K562 (cell line): Measurements from ENCODE around the gene ARAF. TPM values are rescaled to one million over a fixed set of nuclear protein-coding genes. Genes with fewer than 3 reads are reported as not detected.
A peak's percentile ranks its signal among the peaks of the same experiment; 100 is the strongest.

ENCODE experiments used
- CBFA2T3 ChIP-seq: fragments of 450-650 bp; IDR thresholded peaks from 2 replicates; pipeline ENCODE4 v1.6.1; 2017
- CLOCK ChIP-seq: fragments of 250-450 bp; sonication (Bioruptor Pico); IDR thresholded peaks from 2 replicates; pipeline ENCODE4 v1.4.0; 2020; ENCODE audit warnings: mild to moderate bottlenecking, moderate library complexity, borderline replicate concordance
- EZH2 ChIP-seq: IDR thresholded peaks from 2 replicates; pipeline ENCODE4 v1.6.1; 2012; ENCODE audit warnings: low read depth, mild to moderate bottlenecking, inconsistent platforms, low read length, borderline replicate concordance
- FOS ChIP-seq: IDR thresholded peaks from 3 replicates; pipeline ENCODE4 v1.6.1; 2011; ENCODE audit not compliant: insufficient read length; ENCODE audit errors: extremely low read depth
- MCM2 ChIP-seq: fragments of 450-650 bp; IDR thresholded peaks from 2 replicates; pipeline ENCODE4 v1.6.1; 2017; ENCODE audit warnings: low read depth, mild to moderate bottlenecking
- NFE2L1 ChIP-seq: fragments of 450-650 bp; IDR thresholded peaks from 2 replicates; pipeline ENCODE4 v1.6.1; 2016; ENCODE audit warnings: missing genetic modification characterization, low read depth, mild to moderate bottlenecking, missing compliant biosample characterization, moderate library complexity, borderline replicate concordance
- NR2C2 ChIP-seq, 2 experiments: fragments of 200-800 bp in 1 of 2; sonication (Bioruptor generic) in 1 of 2; sonication (generic) in 1 of 2; formaldehyde crosslinking in 1 of 2; IDR thresholded peaks; 2 replicates each; pipeline versions ENCODE4 v1.6.1 to v1.8.0; 2016 to 2022; ENCODE audit warnings: mild to moderate bottlenecking in 1 of 2, missing compliant biosample characterization in 1 of 2, missing genetic modification characterization in 1 of 2, missing genetic modification reagents in 1 of 2
- PML ChIP-seq: IDR thresholded peaks from 2 replicates; pipeline ENCODE4 v1.6.1; 2012; ENCODE audit warnings: low read length, inconsistent platforms
- RBM25 ChIP-seq: fragments of 200-400 bp; formaldehyde crosslinking; IDR thresholded peaks from 2 replicates; pipeline ENCODE4 v1.6.1; 2018; ENCODE audit warnings: low read length, low read depth, moderate library complexity; ENCODE audit not compliant: severe bottlenecking
- TRIM25 ChIP-seq: fragments of 450-650 bp; IDR thresholded peaks from 2 replicates; pipeline ENCODE4 v1.7.0; 2016; ENCODE audit warnings: borderline replicate concordance
- YY1 ChIP-seq, 3 experiments: IDR thresholded peaks; 2 replicates each; pipeline ENCODE4 v1.6.1; 2011; ENCODE audit warnings: low read length in 2 of 3, mild to moderate bottlenecking in 2 of 3, moderate library complexity in 2 of 3, borderline replicate concordance in 1 of 3, control low read depth in 1 of 3, low read depth in 1 of 3; ENCODE audit not compliant: insufficient read depth in 3 of 3, insufficient replicate concordance in 2 of 3, control insufficient read depth in 1 of 3, insufficient read length in 1 of 3; ENCODE audit errors: extremely low read depth in 1 of 3
- ZNF253 ChIP-seq: fragments of 250-450 bp; sonication (Bioruptor Pico); conservative IDR thresholded peaks from 2 replicates; pipeline ENCODE4 v1.6.1; 2021; ENCODE audit warnings: mild to moderate bottlenecking
- ZNF589 ChIP-seq: fragments of 200-800 bp; sonication (Bioruptor generic); IDR thresholded peaks from 2 replicates; pipeline ENCODE4 v1.6.1; 2016; ENCODE audit warnings: low read depth, missing genetic modification characterization, missing compliant biosample characterization
- polyA plus RNA-seq, 8 experiments: library from polyadenylated mRNA; depleted of rRNA in 4 of 8; stranded (reverse) in 5 of 8; unstranded in 3 of 8; fragments of >200 nt; fragmentation: Nextera tagmentation in 2 of 8; fragmentation: Illumina TruSeq in 1 of 8; extraction: Ambion mirVana in 2 of 8; extraction: Trizol in 1 of 8; gene quantifications; 2 replicates each; pipeline versions ENCODE4 v1.2.1 to v1.2.3, GENCODE V29; 2011 to 2014; ENCODE audit warnings: inconsistent platforms in 1 of 8, missing spikeins in 1 of 8
- total RNA-seq, 7 experiments: library from RNA; depleted of rRNA in 6 of 7; stranded (reverse); fragments of >200 nt in 6 of 7; fragmentation: Illumina TruSeq in 2 of 7; extraction: Trizol in 2 of 7; gene quantifications; 2 replicates each; pipeline versions ENCODE4 v1.2.1 to v1.2.3, GENCODE V29; 2011 to 2021; ENCODE audit warnings: low replicate concordance in 1 of 7

ARAF gene
- total and polyA plus RNA-seq, 9 of the 15 experiments (the other 6 are each of a cell fraction or from before 2014, with no cell fraction given), result 5.5 to 70.0 (median 29.4) TPM

GRCh38 chrX:47540754-47541538 is 20.1 kb upstream of the ARAF start (continued):
- TF ChIP-seq NR2C2 (CRISPR knock-in tag; IDR thresholded peaks at IDR 0.05) (no peak), NR2C2 (tag; IDR thresholded peaks at IDR 0.05) (no peak), NFE2L1 (no peak), MCM2 (no peak), ZNF253 (CRISPR knock-in tag) (no peak), CBFA2T3 (no peak; the same call in 1 of the 2 replicates), EZH2 (no peak), FOS (no peak), RBM25 (no peak), YY1 (IDR thresholded peaks at IDR 0.05; ENCODE audit: borderline replicate concordance in 1 of 3, control insufficient read depth in 1 of 3, extremely low read depth in 1 of 3, insufficient read depth in 3 of 3, insufficient read length in 1 of 3, insufficient replicate concordance in 2 of 3, low read depth in 1 of 3, low read length in 2 of 3) (peak in 1 of 3 experiments; percentile 45), TRIM25 (no peak), PML (peak; percentile 45; the same call in 1 of the 2 replicates), ZNF589 (CRISPR knock-in tag) (no peak), CLOCK (CRISPR knock-in tag) (no peak)
